Stimulated activated CD4-positive, alpha-beta T cell treated with anti-CD3 and anti-CD28 coated beads, Interleukin-1b, Interleukin-23, amount 100 ng/mL, for 48 hours (primary cell): ENCODE results near the gene CKS1B.

Experiments
- DNase-seq: peaks from one replicate; pipeline ENCODE4 v3.0.0-alpha.2; 2020

CKS1B gene

GRCh38 chr1:154945962-154946850 lies 28.3 kb upstream of the CKS1B start:
- no peak for DNase-seq

GRCh38 chr1:154948079-154948478 lies 26.4 kb upstream of the CKS1B start:
- DNase-seq = no peak

- peak; percentile 65 for DNase-seq
Measured at GRCh38 chr1:154951901-154952657, 22.4 kb upstream of the CKS1B start.

GRCh38 chr1:154952664-154953063 lies 21.8 kb upstream of the CKS1B start:
- no peak for DNase-seq

GRCh38 chr1:154953611-154954038 lies 20.9 kb upstream of the CKS1B start:
- DNase-seq = no peak

- DNase-seq = no peak
Measured at GRCh38 chr1:154954541-154954940, 19.9 kb upstream of the CKS1B start.

- DNase-seq = peak; percentile 87
Measured at GRCh38 chr1:154955039-154955717, 19.3 kb upstream of the CKS1B start.

GRCh38 chr1:154955718-154956543 lies 18.6 kb upstream of the CKS1B start, which contains the start of gene PBXIP1:
TSS of gene PBXIP1 (minus strand) at chr1:154956099. CDS start at chr1:154953721, 2,378 bp downstream.
- peak; percentile 76 for DNase-seq

GRCh38 chr1:154956544-154956941 lies 17.9 kb upstream of the CKS1B start:
- DNase-seq = no peak

GRCh38 chr1:154957091-154957657 lies 17.3 kb upstream of the CKS1B start:
- DNase-seq = no peak

GRCh38 chr1:154958036-154958435 lies 16.4 kb upstream of the CKS1B start:
- no peak for DNase-seq

- DNase-seq = no peak
Measured at GRCh38 chr1:154958681-154959425, 15.6 kb upstream of the CKS1B start.

- no peak for DNase-seq
Measured at GRCh38 chr1:154959426-154959780, 15.1 kb upstream of the CKS1B start.

GRCh38 chr1:154960446-154961136 lies 13.9 kb upstream of the CKS1B start:
- no peak for DNase-seq

- peak; percentile 82 for DNase-seq
Measured at GRCh38 chr1:154961207-154962155, 13.0 kb upstream of the CKS1B start, which contains the start of gene PYGO2. TSS of gene PYGO2 (minus strand) at chr1:154961782. CDS start at chr1:154961576, 206 bp downstream.

- no peak for DNase-seq
Measured at GRCh38 chr1:154962156-154962749, 12.2 kb upstream of the CKS1B start.

GRCh38 chr1:154962795-154963330 lies 11.6 kb upstream of the CKS1B start:
- no peak for DNase-seq

GRCh38 chr1:154963643-154964042 lies 10.8 kb upstream of the CKS1B start:
- no peak for DNase-seq

GRCh38 chr1:154964359-154964758 lies 10.1 kb upstream of the CKS1B start:
- DNase-seq = no peak
